Measurements from ENCODE around the gene C9orf85.

- TF ChIP-seq CTCF (IDR thresholded peaks at IDR 0.05; ENCODE audit: extremely low read depth in 1 of 2, insufficient read depth in 1 of 2, low read depth in 1 of 2, low read length in 2 of 2) (no peak), POLR2A (IDR thresholded peaks at IDR 0.05; ENCODE audit: low read depth, low read length) (no peak), POLR2AphosphoS5 (IDR thresholded peaks at IDR 0.05; ENCODE audit: insufficient read depth, low read depth, low read length) (no peak), EZH2 (IDR thresholded peaks at IDR 0.05; ENCODE audit: borderline replicate concordance, low read depth, low read length, severe bottlenecking) (no peak), GATA2 (IDR thresholded peaks at IDR 0.05; ENCODE audit: insufficient read depth, insufficient read length, low read depth, low read length) (no peak), JUN (IDR thresholded peaks at IDR 0.05; ENCODE audit: borderline replicate concordance, insufficient read depth, insufficient read length, low read depth) (no peak)
- TF ChIP-seq, protein P1, sequence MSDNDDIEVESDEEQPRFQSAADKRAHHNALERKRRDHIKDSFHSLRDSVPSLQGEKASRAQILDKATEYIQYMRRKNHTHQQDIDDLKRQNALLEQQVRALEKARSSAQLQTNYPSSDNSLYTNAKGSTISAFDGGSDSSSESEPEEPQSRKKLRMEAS (IDR thresholded peaks at IDR 0.05; ENCODE audit: insufficient read depth, insufficient read length): no peak
These were observed 32.8 kb upstream of the C9orf85 start for GRCh38 chr9:71878327-71879274.
